Erythroblast (primary cell): ENCODE results near the gene THAP10.

ENCODE experiments used
- GATA1 ChIP-seq: IDR thresholded peaks from 2 replicates; pipeline ENCODE4 v1.6.1; 2011; ENCODE audit warnings: low read depth, mild to moderate bottlenecking, control low read depth, low read length, moderate library complexity
- POLR2A ChIP-seq: IDR thresholded peaks from 2 replicates; pipeline ENCODE4 v1.6.1; 2011; ENCODE audit warnings: mild to moderate bottlenecking, low read length

DNA sequence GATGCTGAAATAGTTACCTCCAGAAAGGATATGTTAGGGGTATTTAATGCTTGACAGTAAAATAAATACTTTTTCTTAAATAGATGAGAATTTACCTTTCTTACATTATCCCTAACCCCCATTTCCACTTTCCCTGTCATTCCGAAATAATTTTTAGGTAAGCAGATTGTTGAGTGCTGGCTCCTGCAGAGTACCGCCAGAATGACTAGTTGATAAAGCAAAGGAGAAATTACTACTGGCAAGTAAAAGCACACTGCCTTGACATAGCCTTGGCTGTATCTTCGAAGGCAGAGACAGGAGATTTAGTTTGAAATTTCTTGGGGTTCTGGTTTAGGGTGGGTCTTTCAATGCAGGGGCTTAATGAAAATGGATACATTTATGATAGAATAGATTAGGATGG lies 41.2 kb upstream of the THAP10 start:
- TF ChIP-seq POLR2A (no peak), GATA1 (no peak)
